Hippocampal formation (tissue), 2 donors: ENCODE data around the gene COMMD1.

Experiments
- DNase-seq, 2 donors: peaks; one replicate each; lab custom pipeline; 2025; lab: John Stamatoyannopoulos, UW

Gene COMMD1

DNA sequence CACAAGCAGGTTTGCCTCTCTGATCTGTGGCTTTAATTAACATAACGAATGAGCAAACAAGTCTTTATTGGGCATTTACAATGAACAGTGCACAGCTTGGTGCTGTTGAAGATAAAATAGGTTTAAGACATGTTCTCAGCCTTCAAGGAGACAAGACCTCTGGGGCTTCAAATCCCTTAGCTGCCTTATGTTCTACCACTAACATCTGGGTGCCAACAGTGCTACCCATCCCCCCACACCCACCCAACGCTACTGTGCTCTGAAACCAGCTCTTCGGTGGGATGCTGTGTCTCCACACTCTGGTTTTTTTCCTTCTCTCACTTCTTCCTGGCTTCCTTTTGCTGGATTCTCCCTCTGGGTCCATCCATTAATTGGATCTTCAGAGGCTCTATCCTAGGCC, 276.4 kb downstream of the COMMD1 start:
- DNase-seq, result no peak

GRCh38 chr2:62184512-62185230, 279.2 kb downstream of the COMMD1 start:
- no peak for DNase-seq
